IPS-20b (cell line): ENCODE data around the gene ARID1B.

Source experiments
- H3K27ac ChIP-seq: one replicate; pipeline ENCODE4 v1.5.1; 2013; ENCODE audit warnings: low read length
- H3K27me3 ChIP-seq: 2 replicates; pipeline ENCODE4 v1.6.1; 2013; ENCODE audit warnings: mild to moderate bottlenecking, low read length, inconsistent platforms; ENCODE audit not compliant: insufficient read depth
- H3K36me3 ChIP-seq: 2 replicates; pipeline ENCODE4 v1.6.1; 2013; ENCODE audit warnings: low read depth, mild to moderate bottlenecking, inconsistent platforms, low read length, moderate library complexity; ENCODE audit not compliant: insufficient read depth
- H3K4me1 ChIP-seq: 2 replicates; pipeline ENCODE4 v1.6.1; 2013; ENCODE audit warnings: mild to moderate bottlenecking, control low read depth, inconsistent platforms, low read length, moderate library complexity; ENCODE audit not compliant: insufficient read depth
- H3K4me3 ChIP-seq: 2 replicates; pipeline ENCODE4 v1.5.1; 2013; ENCODE audit warnings: mild to moderate bottlenecking, low read length, inconsistent platforms
- H3K9ac ChIP-seq: 2 replicates; pipeline ENCODE4 v1.6.1; 2013; ENCODE audit warnings: low read depth, mild to moderate bottlenecking, inconsistent platforms, low read length, moderate library complexity
- H3K9me3 ChIP-seq: 2 replicates; pipeline ENCODE4 v1.6.1; 2013; ENCODE audit warnings: mild to moderate bottlenecking, low read depth, low read length, inconsistent platforms; ENCODE audit not compliant: insufficient read depth

The ARID1B gene

DNA sequence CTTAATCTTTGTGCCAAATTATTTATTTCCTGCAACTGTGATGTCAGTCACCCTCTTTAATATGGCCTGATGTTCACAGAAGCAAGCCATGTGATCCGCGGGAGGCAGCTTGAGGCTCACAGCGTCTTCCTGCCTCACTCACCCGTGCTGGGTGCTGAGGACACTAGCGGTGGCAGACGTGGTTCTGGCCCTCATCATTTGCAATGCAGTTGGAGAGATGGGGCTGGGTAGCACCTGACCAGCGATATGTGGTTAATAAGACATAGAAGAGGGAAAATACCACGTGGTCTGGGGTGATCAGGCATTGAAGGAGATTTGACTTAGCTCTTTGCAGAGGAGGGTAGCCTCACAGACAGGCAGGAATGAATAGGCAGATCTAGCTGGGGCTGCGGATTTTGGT lies 281.4 kb downstream of the ARID1B start:
- Histone ChIP-seq H3K27ac (no peak overlapping the region), H3K36me3 (no peaks in the 10 kb centered on the region; the same call in 1 of the 2 replicates), H3K27me3 (no peaks in the 10 kb centered on the region), H3K9ac (no peak overlapping the region), H3K4me1 (peaks cover 17% of the 10 kb centered on the region; the same call in 1 of the 2 replicates), H3K4me3 (no peak overlapping the region), H3K9me3 (no peaks in the 10 kb centered on the region; the same call in 1 of the 2 replicates)

DNA sequence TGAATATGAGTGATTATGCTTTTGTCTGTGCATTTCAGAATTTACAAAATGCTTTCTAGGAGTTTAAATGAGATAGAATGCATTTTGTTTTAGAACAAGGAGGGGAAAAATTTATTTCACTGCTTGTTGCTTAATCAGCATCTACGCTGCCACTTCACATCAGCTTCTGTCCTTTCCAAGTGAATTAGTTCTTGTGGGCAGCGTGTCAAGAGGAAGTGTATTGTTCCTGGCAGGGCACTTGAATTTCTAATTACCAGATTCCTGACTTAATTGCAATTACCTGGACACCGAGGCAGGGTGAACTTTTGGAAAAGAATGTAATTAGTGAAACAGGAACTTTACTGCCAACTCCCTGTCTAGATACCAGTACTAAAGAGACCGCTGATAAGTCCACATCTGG lies 282.6 kb downstream of the ARID1B start:
- Histone ChIP-seq H3K27me3 (no peaks in the 10 kb centered on the region), H3K9ac (no peak overlapping the region), H3K9me3 (no peaks in the 10 kb centered on the region; the same call in 1 of the 2 replicates), H3K27ac (no peak overlapping the region), H3K36me3 (no peaks in the 10 kb centered on the region; the same call in 1 of the 2 replicates), H3K4me3 (no peak overlapping the region), H3K4me1 (peaks cover 13% of the 10 kb centered on the region; the same call in 1 of the 2 replicates)

DNA sequence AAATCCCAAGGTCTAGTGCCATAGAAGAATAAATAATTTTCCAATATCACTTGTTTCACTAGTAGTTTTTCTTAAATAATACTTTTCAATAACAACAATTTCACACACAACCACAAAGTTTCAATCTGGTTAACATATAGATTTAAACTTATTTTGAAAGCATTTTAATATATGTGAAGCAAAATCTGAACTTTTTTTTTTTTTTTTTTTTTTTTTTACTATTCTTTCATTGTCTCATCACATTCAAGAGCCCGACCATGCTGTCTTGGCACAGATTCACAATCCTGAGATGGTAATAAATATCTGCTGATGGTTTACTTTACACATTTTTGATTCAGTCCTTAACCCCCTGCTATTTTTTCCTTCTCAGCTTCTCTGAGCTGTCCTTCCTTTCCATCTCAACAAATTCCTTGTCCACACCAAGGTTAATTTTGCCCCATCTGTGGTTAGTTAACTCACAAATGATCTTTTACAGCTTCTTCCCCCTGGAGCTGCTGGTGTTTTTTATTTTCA lies 283.3 kb downstream of the ARID1B start:
- H3K27ac ChIP-seq = no peak overlapping the region
- no peaks in the 10 kb centered on the region; the same call in 1 of the 2 replicates for H3K9me3 ChIP-seq
- peaks cover 13% of the 10 kb centered on the region; the same call in 1 of the 2 replicates for H3K4me1 ChIP-seq

DNA sequence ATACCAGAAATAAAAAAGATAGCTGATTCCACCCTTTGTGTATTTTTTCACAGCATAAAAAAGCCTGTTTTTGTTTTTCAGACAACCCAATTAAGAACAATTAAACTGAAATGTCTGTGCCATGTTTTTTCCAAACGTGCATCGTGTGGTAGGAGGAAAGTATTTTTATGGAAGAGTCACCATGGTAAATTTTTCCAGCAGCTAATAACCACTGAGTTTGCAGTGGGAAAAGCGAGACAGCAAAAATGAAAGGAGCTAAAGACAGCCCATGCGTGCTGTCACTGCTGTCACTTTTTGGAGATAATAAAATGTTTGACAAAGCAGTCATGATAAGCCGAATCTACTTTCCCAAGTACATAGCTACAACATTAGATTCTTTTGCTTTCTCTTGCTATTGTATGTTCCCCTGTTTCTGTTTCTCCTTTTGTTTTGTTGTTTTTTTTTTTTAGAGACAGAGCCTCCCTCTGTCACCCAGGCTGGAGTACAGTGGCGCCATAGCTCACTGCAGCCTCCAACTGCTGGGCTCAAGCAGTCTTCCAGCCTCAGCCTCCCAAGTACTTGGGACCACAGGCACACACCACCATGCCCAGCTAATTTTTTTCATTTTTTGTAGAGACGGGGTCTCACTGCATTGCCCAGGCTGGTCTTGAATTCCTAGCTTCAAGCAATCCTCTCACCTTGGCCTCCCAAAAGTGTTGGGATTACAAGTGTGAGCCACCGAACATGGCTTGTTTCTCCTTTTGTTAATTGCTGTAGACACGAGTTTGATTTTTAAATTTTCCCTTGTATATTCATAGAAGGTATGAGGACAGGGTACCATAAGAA lies 284.8 kb downstream of the ARID1B start:
- H3K9ac ChIP-seq = no peak overlapping the region
- H3K4me3 ChIP-seq = no peak overlapping the region

More for the DNA sequence above, 283.3 kb downstream of the ARID1B start:
- Histone ChIP-seq H3K9ac (no peak overlapping the region), H3K27me3 (no peaks in the 10 kb centered on the region), H3K36me3 (no peaks in the 10 kb centered on the region), H3K4me3 (no peak overlapping the region)

DNA sequence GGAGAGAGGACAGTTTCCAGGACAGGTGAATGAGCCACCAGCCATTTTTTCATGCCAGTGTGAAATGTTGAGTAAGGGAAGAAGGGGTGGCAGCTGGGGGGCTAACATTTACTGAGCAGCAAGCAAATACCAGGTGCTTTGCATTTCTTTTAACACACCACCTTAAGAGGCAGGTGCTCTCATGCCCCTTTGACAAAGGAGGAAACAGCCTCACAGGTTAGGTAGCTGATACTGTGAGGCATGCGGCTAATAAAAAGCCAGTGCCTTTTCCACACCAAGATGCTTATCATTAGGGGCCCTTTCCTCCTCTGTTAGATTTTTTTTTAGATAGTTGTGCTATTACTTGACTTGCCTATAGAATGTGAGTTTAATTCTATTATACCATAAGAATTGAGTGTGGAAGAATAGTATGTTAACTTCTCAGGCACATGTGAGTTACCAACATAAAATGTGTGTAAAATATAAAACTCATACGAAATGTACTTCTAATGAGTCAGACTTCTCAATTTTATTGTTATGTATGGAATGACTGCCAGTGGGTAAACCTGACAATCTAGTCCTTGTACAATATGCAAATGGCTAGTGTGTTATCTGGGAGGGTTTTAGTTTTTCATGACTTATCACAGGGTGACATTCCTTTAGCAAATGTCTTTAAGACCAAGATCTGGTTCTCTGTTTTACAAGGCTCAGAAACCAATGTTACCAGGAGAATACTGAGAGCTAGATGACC lies 286.2 kb downstream of the ARID1B start:
- no peak overlapping the region for H3K4me3 ChIP-seq
- peaks cover 13% of the 10 kb centered on the region; the same call in 1 of the 2 replicates for H3K4me1 ChIP-seq
- no peak overlapping the region for H3K27ac ChIP-seq
- no peak overlapping the region for H3K9ac ChIP-seq
- H3K36me3 ChIP-seq = no peaks in the 10 kb centered on the region
- H3K9me3 ChIP-seq = no peaks in the 10 kb centered on the region
- H3K27me3 ChIP-seq = no peaks in the 10 kb centered on the region

More for the DNA sequence above, 284.8 kb downstream of the ARID1B start:
- Histone ChIP-seq H3K9me3 (no peaks in the 10 kb centered on the region), H3K27ac (no peak overlapping the region), H3K36me3 (no peaks in the 10 kb centered on the region), H3K27me3 (no peaks in the 10 kb centered on the region), H3K4me1 (peaks cover 13% of the 10 kb centered on the region; the same call in 1 of the 2 replicates)

DNA sequence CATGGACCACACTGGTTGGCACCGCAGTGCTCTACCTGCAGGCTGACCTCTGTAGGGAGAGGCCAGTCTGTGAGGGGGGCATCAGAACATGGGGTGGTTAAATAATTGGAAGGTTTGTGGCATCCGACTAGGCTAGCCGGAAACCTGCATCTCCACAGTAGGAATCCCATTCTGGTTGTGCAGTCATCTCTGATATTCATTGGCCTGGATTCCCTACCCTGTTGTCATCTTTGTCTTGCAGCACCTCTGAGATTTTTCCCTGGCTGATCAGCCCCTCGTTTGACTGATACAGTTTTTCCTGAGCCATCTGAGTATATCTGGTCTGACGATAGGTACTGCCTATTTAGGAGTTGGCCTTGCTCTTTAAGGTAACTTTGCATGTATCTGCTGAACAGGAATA lies 286.7 kb downstream of the ARID1B start:
- Histone ChIP-seq H3K9ac (no peak overlapping the region), H3K36me3 (no peaks in the 10 kb centered on the region), H3K27ac (no peak overlapping the region), H3K27me3 (no peaks in the 10 kb centered on the region), H3K9me3 (no peaks in the 10 kb centered on the region), H3K4me3 (no peak overlapping the region), H3K4me1 (peaks cover 13% of the 10 kb centered on the region; the same call in 1 of the 2 replicates)

DNA sequence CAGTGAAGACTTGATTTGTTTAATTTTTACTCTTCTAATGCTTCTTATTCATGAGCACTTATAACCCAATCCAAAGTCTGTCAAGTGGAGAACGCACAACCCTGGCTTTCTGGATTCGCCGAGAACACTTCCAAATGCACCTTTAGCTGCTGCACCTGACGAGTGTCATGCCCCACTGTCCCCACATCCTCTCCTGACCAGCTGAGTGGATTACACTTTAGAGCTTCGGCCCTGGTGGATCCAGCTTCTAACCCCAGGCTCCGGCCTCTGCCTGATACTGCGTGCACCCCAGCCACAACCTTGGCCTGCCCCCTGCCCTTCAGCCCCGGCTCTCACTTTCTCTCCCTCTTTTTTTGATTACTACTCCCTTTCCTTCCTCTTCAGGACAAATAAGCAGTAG lies 287.3 kb downstream of the ARID1B start:
- no peaks in the 10 kb centered on the region for H3K36me3 ChIP-seq
- H3K9ac ChIP-seq = no peak overlapping the region
- no peaks in the 10 kb centered on the region for H3K27me3 ChIP-seq
- no peak overlapping the region for H3K27ac ChIP-seq
- peaks cover 15% of the 10 kb centered on the region for H3K4me1 ChIP-seq
- no peak overlapping the region for H3K4me3 ChIP-seq
- H3K9me3 ChIP-seq = no peaks in the 10 kb centered on the region

DNA sequence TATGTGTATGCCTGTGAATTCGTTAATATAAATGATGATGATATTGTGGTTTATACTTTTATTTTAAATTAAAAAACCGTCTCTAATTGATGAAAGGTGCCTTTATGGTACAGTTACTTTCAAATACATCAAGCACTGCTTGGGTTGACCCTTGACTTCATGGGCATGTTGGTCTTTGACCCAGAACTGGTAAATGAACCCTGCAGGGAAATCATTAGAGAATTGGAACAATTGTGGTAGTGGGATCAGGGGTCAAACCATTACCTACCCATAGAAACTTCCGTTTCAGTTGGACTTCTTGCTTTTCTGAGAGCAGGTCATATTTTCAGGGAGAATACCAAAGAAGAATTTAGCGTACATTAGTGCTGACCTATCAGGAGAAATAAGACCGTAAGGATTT lies 288.2 kb downstream of the ARID1B start:
- Histone ChIP-seq H3K4me3 (no peak overlapping the region), H3K9ac (no peak overlapping the region), H3K4me1 (peaks cover 17% of the 10 kb centered on the region), H3K27me3 (no peaks in the 10 kb centered on the region), H3K36me3 (no peaks in the 10 kb centered on the region), H3K9me3 (no peaks in the 10 kb centered on the region), H3K27ac (no peak overlapping the region)

DNA sequence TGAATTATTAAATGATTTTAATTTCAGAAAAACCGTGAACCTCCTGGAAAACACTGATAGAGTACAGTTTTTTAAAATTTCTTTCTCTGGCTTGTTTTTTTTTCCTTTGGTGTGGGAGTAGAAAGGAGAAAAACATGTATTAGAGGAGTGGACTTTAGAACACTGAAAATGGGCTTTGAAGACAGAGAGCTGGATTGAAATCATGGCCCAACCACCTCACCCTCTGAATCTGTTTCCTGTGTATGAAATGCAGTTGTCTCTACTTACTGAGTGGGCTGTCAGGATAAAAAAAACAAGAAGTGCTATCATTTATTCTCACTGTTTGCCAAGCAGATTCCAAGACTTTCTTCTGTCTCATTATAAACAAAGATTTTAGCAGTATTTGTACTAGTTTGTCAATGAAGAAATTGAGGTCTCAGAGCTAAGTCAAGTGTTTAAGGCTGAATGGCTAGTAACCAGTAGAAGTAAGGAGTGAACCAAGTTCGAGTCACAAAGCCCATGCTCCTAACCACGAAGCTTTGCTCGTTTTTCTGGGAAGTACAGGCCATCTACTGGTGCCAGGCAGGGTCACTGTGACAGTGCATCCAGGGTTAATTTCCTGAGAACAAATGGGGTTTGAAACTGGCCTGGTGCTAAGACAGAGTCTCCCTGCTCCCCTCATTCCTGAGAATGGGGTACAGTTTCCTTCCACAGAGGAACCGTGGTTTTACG lies 289.8 kb downstream of the ARID1B start:
- no peaks in the 10 kb centered on the region for H3K9me3 ChIP-seq
- H3K4me3 ChIP-seq = no peak overlapping the region
- no peaks in the 10 kb centered on the region for H3K36me3 ChIP-seq
- H3K27ac ChIP-seq = no peak overlapping the region
- H3K9ac ChIP-seq = no peak overlapping the region
- peaks cover 28% of the 10 kb centered on the region for H3K4me1 ChIP-seq
- H3K27me3 ChIP-seq = no peaks in the 10 kb centered on the region

DNA sequence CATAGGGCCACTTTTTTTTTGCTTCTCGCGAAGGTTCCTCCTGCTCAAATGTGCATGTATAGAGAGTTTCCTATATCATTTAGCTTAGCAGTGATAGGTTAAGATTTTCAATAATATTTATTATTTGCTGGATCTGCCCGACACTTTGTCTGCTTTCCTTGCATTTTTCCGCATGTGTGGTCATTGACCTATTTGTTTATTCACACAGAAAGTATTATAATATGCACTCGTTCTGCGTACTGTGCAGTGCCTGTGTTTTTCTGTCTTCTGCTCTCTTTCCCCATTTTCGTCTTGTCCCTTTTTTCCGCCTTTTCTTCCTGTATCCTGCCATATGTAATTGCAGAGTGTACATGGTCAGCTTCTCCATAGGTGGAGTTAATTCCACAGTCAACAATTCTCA lies 290.3 kb downstream of the ARID1B start:
- no peaks in the 10 kb centered on the region for H3K27me3 ChIP-seq
- H3K27ac ChIP-seq = no peak overlapping the region
- no peaks in the 10 kb centered on the region for H3K36me3 ChIP-seq
- peaks cover 28% of the 10 kb centered on the region for H3K4me1 ChIP-seq
- no peak overlapping the region for H3K4me3 ChIP-seq
- no peaks in the 10 kb centered on the region for H3K9me3 ChIP-seq
- H3K9ac ChIP-seq = no peak overlapping the region

DNA sequence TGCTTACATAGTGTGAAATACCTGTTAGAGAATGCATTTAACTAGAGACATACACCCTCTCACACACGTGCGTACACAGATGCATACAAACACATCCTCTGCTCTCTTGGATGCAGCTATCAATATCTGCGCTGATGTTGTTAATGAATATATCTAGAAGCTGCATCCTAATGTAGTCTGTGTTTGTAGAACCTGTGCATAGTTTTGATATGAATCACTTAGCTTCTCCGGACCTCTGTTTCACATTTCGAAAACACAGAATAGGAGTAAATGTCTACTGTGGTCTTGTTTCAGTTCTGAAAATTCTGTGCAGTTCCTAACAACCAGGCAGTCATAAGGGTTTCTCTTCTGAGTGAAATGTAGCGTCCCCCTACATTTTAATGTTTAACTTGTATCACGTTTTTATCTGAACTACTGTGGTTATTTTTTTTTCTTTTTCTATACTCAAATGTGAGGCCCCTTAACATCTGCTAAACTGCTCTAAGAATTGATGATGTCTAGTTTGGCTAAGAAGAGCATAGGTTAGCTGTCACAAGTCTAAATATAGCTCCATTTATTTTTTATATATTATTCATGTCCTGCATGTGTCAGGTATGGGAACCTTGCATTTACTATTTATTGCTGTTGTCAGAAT lies 291.6 kb downstream of the ARID1B start:
- Histone ChIP-seq H3K27ac (no peak overlapping the region), H3K9me3 (no peaks in the 10 kb centered on the region), H3K4me3 (no peak overlapping the region), H3K27me3 (no peaks in the 10 kb centered on the region), H3K4me1 (peaks cover 24% of the 10 kb centered on the region), H3K9ac (no peak overlapping the region), H3K36me3 (no peaks in the 10 kb centered on the region)
